Fibroblast of lung (primary cell): ENCODE measurements around the gene UBL4B.
A peak's percentile ranks its signal among the peaks of the same experiment; 100 is the strongest.

Experiments
- EZH2 ChIP-seq: IDR thresholded peaks from 2 replicates; pipeline ENCODE4 v1.5.1; 2012; ENCODE audit warnings: low read length, control low read depth, mild to moderate bottlenecking; ENCODE audit errors: missing control alignments
- TF ChIP-seq, protein P1 (sequence below), 2 donors: IDR thresholded peaks in 1 of 2; conservative IDR thresholded peaks in 1 of 2; 1 replicate in 1 of 2; 2 replicates in 1 of 2; pipeline ENCODE4 v1.5.1; 2011 to 2012; ENCODE audit warnings: low read length in 2 of 2, control low read depth in 1 of 2, inconsistent platforms in 1 of 2, low read depth in 1 of 2, mild to moderate bottlenecking in 1 of 2

- TF ChIP-seq, protein P1, sequence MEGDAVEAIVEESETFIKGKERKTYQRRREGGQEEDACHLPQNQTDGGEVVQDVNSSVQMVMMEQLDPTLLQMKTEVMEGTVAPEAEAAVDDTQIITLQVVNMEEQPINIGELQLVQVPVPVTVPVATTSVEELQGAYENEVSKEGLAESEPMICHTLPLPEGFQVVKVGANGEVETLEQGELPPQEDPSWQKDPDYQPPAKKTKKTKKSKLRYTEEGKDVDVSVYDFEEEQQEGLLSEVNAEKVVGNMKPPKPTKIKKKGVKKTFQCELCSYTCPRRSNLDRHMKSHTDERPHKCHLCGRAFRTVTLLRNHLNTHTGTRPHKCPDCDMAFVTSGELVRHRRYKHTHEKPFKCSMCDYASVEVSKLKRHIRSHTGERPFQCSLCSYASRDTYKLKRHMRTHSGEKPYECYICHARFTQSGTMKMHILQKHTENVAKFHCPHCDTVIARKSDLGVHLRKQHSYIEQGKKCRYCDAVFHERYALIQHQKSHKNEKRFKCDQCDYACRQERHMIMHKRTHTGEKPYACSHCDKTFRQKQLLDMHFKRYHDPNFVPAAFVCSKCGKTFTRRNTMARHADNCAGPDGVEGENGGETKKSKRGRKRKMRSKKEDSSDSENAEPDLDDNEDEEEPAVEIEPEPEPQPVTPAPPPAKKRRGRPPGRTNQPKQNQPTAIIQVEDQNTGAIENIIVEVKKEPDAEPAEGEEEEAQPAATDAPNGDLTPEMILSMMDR (conservative IDR thresholded peaks at IDR 0.05 in 1 of 2, IDR thresholded peaks at IDR 0.05 in 1 of 2; ENCODE audit: low read depth in 1 of 2, low read length in 2 of 2): peak in 1 of 2 donors; percentile 17
- no peak for TF ChIP-seq EZH2
Observed at GRCh38 chr1:110148961-110149360, 36.7 kb downstream of the UBL4B start.
